ENCODE results near the gene SNRPA.

DNA sequence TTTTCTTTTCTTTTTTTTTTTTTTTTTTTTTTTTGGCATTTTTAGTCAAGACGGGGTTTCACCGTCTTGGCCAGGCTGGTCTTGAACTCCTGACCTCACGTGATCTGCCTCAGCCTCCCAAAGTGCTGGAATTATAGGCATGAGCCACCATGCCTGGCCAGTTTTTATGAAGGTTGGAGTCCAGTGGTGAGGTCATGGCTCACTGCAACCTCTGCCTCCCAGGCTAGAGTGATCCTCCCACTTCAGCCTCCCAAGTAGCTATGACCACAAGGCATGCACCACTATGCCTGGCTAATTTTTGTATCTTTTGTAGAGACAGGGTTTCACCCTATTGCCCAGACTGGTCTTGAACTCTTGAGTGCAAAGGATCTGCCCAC lies 4.2 kb downstream of the SNRPA start:
- no peak for TF ChIP-seq EZH2phosphoT487 (IDR thresholded peaks at IDR 0.05)
- TF ChIP-seq, protein P1, sequence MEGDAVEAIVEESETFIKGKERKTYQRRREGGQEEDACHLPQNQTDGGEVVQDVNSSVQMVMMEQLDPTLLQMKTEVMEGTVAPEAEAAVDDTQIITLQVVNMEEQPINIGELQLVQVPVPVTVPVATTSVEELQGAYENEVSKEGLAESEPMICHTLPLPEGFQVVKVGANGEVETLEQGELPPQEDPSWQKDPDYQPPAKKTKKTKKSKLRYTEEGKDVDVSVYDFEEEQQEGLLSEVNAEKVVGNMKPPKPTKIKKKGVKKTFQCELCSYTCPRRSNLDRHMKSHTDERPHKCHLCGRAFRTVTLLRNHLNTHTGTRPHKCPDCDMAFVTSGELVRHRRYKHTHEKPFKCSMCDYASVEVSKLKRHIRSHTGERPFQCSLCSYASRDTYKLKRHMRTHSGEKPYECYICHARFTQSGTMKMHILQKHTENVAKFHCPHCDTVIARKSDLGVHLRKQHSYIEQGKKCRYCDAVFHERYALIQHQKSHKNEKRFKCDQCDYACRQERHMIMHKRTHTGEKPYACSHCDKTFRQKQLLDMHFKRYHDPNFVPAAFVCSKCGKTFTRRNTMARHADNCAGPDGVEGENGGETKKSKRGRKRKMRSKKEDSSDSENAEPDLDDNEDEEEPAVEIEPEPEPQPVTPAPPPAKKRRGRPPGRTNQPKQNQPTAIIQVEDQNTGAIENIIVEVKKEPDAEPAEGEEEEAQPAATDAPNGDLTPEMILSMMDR (IDR thresholded peaks at IDR 0.05) = no peak
